ENCODE results near the gene LIG4. TPM values are rescaled to one million over a fixed set of nuclear protein-coding genes. Genes with fewer than 3 reads are reported as not detected.

The LIG4 gene
- polyA plus RNA-seq, 2 of the 4 experiments (the other 2 are of a cell fraction) = 7.5 to 10.0 TPM

DNA sequence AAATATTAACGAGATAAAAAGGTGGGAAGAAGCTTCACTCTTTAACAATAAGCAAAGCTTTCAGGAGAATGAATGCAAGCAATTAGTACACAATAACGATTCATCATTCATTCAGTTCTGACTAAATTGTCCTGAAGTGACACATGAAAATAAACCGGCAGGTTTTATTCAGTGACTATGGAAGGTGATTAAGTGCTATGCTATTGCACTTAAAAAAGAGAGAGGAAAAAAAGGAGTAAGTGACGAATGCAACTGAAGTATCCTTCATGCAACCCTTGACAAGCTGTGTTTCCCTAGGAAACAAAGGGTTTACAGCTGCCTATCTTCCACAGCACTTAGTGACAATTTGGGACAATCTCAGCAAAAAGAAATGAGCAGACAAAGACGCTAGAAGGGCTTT is 1.4 kb downstream of the LIG4 start:
- ChIA-PET POLR2A (no interaction called here), CTCF (no interaction called here)
- FAIRE-seq (no peak), ATAC-seq (no peak), DNase-seq (ENCODE audit: low read depth in 1 of 2, low spot score in 1 of 2) (no peak)
- H3K27ac ChIP-seq = no peak overlapping the region
- H3K4me1 ChIP-seq = peaks cover 15% of the 10 kb centered on the region; the same call in 1 of the 3 replicates
- H3K9me3 ChIP-seq = no peaks in the 10 kb centered on the region; the same call in 2 of the 3 replicates
- 81% methylated on average over 5 of the region's 5 CpGs for WGBS (ENCODE audit: missing lambda C conversion rate)
- H3K4me2 ChIP-seq = peak overlapping the region; percentile 62; the same call in 2 of the 3 replicates
- TF ChIP-seq NPAS2 (CRISPR knock-in tag; IDR thresholded peaks at IDR 0.05; ENCODE audit: borderline replicate concordance) (no peak), MAZ (IDR thresholded peaks at IDR 0.05; ENCODE audit: borderline replicate concordance, low read depth, low read length) (no peak), EHMT2 (IDR thresholded peaks at IDR 0.05; ENCODE audit: low read depth) (no peak), SMC3 (IDR thresholded peaks at IDR 0.05) (no peak), PHF8 (IDR thresholded peaks at IDR 0.05; ENCODE audit: borderline replicate concordance, low read depth) (no peak), ZSCAN20 (CRISPR knock-in tag; IDR thresholded peaks at IDR 0.05) (no peak), HDAC2 (IDR thresholded peaks at IDR 0.05) (no peak), KDM1A (IDR thresholded peaks at IDR 0.05; ENCODE audit: low read depth) (no peak), EHF (CRISPR knock-in tag; IDR thresholded peaks at IDR 0.05) (no peak)
- TF ChIP-seq, protein P1, sequence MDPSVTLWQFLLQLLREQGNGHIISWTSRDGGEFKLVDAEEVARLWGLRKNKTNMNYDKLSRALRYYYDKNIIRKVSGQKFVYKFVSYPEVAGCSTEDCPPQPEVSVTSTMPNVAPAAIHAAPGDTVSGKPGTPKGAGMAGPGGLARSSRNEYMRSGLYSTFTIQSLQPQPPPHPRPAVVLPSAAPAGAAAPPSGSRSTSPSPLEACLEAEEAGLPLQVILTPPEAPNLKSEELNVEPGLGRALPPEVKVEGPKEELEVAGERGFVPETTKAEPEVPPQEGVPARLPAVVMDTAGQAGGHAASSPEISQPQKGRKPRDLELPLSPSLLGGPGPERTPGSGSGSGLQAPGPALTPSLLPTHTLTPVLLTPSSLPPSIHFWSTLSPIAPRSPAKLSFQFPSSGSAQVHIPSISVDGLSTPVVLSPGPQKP (IDR thresholded peaks at IDR 0.05; ENCODE audit: low read depth, low read length) = no peak
- TF ChIP-seq, protein P2, sequence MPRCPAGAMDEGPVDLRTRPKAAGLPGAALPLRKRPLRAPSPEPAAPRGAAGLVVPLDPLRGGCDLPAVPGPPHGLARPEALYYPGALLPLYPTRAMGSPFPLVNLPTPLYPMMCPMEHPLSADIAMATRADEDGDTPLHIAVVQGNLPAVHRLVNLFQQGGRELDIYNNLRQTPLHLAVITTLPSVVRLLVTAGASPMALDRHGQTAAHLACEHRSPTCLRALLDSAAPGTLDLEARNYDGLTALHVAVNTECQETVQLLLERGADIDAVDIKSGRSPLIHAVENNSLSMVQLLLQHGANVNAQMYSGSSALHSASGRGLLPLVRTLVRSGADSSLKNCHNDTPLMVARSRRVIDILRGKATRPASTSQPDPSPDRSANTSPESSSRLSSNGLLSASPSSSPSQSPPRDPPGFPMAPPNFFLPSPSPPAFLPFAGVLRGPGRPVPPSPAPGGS (IDR thresholded peaks at IDR 0.05) = no peak
- H3K4me3 ChIP-seq = no peak overlapping the region

DNA sequence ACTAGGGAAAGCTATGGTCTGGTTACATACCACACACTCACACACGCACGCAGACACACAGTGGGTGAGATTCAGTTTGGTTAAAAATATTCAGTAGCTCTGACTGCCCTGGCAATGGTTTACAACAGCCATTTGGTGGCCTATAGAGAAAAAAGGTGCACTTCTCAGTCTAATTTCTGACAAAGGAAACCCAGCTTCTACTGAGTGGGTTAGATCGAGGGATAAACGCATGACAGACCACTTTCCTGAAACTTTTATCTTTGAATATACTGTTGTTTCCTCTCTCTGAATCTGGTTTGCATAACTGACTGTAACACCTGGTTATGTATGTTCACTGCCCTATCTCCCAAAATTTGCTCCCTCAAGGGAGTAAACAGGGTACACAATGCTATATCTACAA is 2.5 kb downstream of the LIG4 start:
- no peak for TF ChIP-seq HOXA7 (CRISPR knock-in tag; IDR thresholded peaks at IDR 0.05)
- TF ChIP-seq KDM1A (IDR thresholded peaks at IDR 0.05; ENCODE audit: low read depth) = no peak
- TF ChIP-seq NPAS2 (CRISPR knock-in tag; IDR thresholded peaks at IDR 0.05; ENCODE audit: borderline replicate concordance) = no peak
- no peak for TF ChIP-seq RCOR1 (IDR thresholded peaks at IDR 0.05; ENCODE audit: low read depth, low read length)
- TF ChIP-seq ZFP36 (IDR thresholded peaks at IDR 0.05; ENCODE audit: borderline replicate concordance, partially characterized antibody) = no peak
- no peak for TF ChIP-seq ESRRA (IDR thresholded peaks at IDR 0.05; ENCODE audit: borderline replicate concordance, low read length)
- TF ChIP-seq MAFK (IDR thresholded peaks at IDR 0.05; ENCODE audit: partially characterized antibody) = no peak
- TF ChIP-seq, protein P3, sequence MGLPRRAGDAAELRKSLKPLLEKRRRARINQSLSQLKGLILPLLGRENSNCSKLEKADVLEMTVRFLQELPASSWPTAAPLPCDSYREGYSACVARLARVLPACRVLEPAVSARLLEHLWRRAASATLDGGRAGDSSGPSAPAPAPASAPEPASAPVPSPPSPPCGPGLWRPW (IDR thresholded peaks at IDR 0.05) = no peak
- no peak for TF ChIP-seq CBX8 (IDR thresholded peaks at IDR 0.05)
- TF ChIP-seq RARB (CRISPR knock-in tag; IDR thresholded peaks at IDR 0.05) = no peak
- no peak for TF ChIP-seq ZC3H11A (IDR thresholded peaks at IDR 0.05)
- no peak for TF ChIP-seq HOXB5 (CRISPR knock-in tag; IDR thresholded peaks at IDR 0.05)
- no peak for TF ChIP-seq SMC3 (IDR thresholded peaks at IDR 0.05)
- TF ChIP-seq FOXS1 (CRISPR knock-in tag; IDR thresholded peaks at IDR 0.05) = no peak
- TF ChIP-seq NFE2L2 (conservative IDR thresholded peaks at IDR 0.05; ENCODE audit: low read length) = no peak
- TF ChIP-seq HEYL (CRISPR knock-in tag; IDR thresholded peaks at IDR 0.05) = no peak
- TF ChIP-seq NR3C1 (IDR thresholded peaks at IDR 0.05) = no peak
- no peak for TF ChIP-seq JUNB (IDR thresholded peaks at IDR 0.05)
- no peak for TF ChIP-seq KDM5A (IDR thresholded peaks at IDR 0.05)
- Histone ChIP-seq H3K9me3 (no peaks in the 10 kb centered on the region; the same call in 2 of the 3 replicates), H3K27ac (no peak overlapping the region), H3K4me1 (peaks cover 15% of the 10 kb centered on the region; the same call in 1 of the 3 replicates), H3K4me2 (no peak overlapping the region), H3K4me3 (no peak overlapping the region)
- POLR2A ChIA-PET = no interaction called here
- no peak for FAIRE-seq
- CTCF ChIA-PET = no interaction called here
- no peak for DNase-seq (ENCODE audit: low read depth in 1 of 2, low spot score in 1 of 2)
- ATAC-seq = no peak
- WGBS (ENCODE audit: missing lambda C conversion rate) = 71% methylated on average over 4 of the region's 4 CpGs

Measured in A549 (cell line).